GM18517 (cell line): Measurements from ENCODE around the gene SUSD1.
"Not testable (repeated sequence)": the region's sequence is repeated elsewhere in the genome, so short reads cannot be mapped to it uniquely, and the experiment has no call there.

Source experiments
- ATAC-seq: cut with Tn5 transposase; IDR thresholded peaks from one replicate; pipeline ENCODE4 v1.9.1; 2021; ENCODE audit warnings: mild to moderate bottlenecking, moderate library complexity; ENCODE audit not compliant: unreplicated experiment

SUSD1 gene

DNA sequence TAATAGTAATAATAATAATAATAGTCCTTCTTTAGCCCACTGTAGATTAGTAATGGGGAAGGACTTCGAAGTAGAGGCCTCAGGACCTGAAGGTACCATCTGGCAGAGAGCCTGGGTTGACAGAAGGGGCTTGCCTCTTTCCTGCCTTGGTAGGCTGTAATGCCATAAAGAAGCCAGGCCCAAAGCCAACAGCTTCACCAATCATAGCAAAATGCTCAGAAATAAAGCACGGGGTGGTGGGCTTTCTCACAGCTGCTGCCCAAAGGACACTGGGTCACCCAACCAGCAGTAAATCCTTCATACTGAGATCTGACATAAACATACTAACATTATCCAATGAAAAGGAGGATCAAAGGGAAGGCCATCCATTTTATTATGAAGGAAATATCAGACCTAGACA is 70.7 kb downstream of the SUSD1 start:
- ATAC-seq, result no peak

DNA sequence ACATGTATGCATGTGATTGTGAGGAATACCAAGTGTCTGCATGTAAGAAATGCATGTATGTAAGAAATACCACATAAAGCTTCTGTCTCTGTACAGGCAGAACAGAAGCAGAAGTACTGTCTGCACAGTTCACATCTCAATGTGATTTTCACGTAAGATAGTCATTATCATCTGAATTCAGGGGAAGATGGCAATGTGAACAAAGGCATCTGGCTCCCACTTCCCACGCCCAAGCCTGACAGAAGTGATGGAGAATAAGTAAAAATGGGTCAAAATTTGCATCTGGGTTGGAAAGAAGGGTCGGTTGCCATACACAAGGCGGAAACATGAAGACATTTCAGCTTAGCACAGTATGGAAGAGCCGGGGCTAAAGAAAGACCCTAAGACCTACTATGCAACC is 71.7 kb downstream of the SUSD1 start:
- ATAC-seq, result no peak

DNA sequence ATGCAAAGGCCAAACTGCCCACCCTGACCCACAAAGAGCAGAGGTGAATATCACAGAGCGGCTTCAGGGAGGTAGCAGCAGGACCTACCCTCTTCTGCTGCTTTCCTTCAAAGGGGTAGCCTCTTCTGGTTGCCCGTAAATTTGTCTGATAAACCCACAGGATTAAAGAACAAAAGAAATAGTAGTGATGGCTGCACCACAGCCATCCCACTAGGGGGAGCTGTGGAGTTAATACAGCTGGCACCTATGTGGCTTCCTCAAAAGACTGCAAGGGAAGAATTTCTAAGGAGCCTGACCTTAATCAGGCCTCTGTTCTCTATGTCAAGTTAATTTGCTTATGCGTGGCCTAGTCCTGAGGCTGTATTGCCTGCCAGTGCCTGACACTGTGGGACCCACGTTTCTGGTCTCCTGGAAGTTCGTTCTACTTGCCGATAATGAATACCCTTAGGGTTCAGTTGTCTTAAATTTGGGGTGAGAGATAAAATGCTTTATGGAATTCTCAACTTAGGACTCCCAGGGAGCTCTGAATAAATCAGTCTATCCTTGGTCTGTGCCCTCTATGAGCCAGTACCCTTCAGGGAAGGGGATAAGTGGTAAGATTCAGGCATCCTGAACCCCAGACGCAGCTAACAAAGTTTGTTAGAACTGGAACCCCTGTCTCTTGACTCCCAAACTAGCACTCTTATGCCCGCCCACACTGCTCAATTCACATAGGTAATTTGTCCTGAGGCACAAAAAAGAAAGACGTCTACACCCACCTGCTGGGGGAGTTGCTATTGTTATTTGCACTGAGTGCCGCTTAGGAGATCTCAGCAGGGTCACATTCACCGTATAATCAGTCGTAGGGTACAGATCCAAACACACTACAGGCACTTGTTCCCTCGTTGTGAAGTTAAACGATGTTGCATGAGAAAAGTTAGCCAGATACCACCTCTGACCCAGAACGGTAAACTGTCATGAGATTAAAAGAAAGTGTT is 77.1 kb downstream of the SUSD1 start:
- ATAC-seq, result peak; percentile 52

DNA sequence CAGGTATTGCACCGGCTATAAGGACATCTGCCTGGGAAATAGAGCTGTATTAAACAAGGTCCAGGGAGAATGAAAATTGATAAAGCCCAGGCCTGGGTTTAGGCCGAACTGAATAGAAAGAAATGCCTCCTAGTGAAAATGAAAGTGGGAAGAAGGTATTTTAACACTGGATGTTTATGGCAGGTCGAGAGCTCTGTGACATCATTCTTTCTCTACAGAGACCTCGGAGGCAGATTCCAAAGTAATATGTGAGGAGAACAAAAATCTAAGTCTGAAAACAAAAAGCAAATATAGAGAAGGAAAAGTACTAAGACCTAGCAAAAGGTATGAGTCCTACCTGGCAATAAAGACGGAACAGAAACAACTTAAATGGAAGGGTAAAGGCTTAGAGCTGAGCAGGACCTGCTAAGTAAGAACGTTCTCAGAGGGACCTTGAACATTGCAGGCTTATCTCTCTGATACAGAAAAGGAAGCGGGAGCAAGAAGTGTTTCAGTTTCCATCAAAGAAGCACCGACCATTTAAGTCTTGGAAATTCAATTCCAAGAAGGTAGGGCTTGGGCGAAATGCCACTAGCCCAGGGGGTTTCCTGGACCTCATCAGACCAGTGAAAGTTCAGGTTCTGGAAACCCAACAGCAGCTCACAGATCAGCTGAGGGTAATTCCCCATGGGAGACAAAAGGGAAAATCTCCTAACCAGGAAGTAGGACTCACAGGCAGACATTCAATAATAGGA is 80.0 kb downstream of the SUSD1 start:
- ATAC-seq, result no peak

DNA sequence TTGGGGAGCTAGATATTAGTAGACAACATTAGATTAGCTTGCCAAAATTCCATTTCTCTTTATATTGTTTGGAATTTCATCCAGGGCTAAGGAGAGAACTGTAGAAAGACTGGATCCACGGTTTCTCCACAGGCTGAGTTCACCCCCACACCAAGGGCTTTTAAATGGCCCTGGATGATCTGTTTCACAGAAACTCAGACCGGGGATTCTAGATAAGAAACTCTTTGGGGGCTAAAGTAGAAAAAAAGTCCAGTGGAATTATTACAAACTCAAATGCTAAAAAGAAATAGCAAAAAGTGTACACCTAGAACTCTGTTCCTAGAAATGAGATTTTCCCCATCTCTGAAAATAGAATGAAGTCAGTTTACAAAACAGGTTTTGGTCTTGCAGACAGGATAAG is 80.9 kb downstream of the SUSD1 start:
- no peak for ATAC-seq

DNA sequence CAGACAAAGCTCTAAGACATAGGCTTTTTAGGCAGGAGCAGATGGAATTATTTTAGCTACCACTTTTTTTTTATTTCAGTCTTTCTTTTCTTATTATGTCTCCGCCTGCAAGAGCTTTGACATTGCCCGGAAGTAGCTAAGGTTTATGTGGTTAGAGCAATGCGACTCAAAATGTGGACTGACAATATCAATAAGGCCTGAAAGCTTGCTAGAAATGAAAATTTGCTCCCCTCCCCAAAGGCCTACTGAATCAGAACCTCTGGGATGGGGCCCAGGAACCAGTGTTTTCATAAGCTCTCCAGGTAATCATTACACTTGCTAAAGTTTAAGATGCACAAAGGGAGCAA is 81.3 kb downstream of the SUSD1 start:
- no peak for ATAC-seq

DNA sequence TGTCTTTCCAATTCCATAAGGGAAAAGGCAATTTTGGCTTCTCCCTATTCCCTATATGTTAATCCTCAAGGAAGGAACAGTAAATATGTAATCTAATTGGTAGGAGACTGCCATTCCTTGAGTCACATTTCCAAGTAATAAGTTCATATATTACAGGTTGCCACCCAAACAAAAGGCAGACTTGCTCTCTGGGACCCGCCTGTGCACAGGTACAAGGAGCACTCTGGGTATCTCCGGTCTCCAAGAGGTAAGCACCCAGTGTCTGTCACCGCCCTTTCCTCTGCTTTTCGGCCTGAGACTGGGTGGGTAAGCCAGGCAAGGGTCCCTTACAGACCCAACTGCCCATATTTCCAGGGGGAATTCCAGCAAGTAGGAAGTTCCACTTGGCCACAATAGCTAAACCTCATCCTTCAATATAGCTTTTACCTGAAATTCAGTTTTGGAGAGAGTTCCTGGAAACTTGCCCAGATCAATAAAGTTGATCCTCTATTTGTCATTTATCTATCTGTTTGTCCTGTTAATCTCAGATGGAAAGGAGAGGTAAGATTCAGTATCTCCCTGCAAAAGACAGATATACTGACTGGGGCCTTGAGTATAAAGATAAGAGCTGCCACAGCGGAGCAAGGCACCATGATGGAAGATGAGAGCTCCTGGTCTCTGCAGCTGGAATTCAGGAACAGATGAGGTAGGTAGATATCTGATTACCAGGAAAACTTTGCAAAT is 81.8 kb downstream of the SUSD1 start:
- ATAC-seq, result no peak

DNA sequence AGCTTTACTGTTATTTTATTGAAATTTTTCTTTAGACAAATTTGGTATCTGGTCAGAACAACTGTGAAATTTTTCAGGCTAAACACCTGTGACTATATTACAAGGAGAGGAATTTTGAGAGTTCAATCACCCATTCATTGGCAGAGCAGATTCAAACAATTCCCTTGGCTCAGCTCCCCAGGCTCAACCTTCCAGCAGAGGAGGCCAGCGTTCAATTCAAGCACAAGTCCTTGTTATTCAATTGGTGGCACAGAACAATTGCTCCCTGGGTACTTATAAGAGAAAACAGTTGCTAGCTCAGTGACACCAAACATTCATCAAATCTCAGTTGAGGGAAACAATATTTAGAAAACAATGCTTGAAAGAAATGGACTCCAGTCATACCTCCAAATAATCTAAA is 83.3 kb downstream of the SUSD1 start:
- ATAC-seq, result no peak

DNA sequence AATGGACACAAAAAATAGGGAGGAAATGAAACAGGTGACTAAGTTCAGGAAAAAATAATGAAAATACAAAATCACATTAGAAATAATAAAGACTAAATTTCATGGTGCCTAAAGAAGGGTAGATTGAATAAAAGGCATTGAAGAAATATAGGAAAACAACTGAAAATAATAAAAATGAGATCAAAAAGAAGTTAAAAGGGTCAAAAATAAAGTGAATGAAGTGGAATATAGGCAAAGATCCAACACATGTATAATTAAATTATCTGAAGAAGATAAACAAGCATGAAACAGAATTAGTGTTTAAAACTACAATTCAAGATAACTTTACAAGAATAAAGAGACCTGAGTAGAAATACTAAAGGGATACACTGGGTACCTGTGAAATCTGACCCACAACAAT is 87.6 kb downstream of the SUSD1 start:
- ATAC-seq, result no peak

DNA sequence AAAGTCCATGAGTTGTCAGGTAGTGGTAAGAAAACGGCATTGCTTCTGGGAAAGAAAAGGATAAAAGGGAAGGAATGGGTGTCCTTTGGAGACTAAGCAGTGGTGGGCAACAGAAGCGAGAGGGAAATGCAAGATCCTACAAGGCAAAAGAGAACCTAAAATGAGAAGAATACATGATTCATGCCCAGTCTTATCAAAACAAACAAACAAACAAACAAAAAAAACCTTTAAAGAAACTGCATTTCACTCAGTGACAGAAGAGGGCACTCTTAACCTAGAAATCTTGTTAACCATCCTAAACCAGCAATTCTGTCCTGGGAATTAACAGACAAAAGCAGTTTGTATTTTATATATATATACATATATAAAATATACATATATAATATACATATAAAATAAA is 88.5 kb downstream of the SUSD1 start:
- no peak for ATAC-seq

DNA sequence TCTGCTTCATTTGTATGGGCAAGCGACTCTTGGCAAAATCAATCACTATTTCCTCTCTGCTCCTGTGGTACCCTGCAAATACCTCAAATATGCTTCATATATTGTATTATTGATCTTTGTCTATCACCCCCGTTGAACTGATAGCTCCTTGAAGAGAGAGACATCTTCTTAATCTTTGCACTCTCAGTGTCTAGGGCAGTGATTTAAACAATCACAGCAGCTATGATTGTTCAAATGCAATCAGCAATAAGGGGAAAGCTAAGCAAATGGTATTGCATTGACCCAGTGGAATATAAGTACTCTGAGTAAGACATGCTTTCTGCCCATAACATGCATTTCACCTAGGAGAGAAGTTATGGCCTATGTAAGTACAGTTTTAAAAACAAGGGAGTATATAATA is 90.2 kb downstream of the SUSD1 start:
- no peak for ATAC-seq

DNA sequence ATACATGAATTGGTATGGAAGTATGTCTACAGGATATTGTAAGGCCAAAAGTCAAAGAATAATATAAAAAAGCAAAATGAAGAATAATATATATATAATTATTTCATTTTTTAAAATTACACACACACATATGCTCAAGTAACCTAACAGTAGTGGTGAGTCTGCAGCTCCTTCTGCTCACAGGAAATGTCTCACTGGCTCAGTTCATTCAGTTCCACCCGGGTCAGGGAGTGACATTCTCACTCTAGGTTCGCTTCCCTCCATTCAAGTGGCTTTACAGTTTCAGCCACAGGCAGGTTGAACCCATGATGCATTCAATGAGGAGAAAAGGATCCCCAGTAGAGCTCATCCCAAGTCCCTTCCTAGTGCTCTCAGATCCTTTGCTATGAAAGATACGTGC is 90.8 kb downstream of the SUSD1 start:
- no peak for ATAC-seq

DNA sequence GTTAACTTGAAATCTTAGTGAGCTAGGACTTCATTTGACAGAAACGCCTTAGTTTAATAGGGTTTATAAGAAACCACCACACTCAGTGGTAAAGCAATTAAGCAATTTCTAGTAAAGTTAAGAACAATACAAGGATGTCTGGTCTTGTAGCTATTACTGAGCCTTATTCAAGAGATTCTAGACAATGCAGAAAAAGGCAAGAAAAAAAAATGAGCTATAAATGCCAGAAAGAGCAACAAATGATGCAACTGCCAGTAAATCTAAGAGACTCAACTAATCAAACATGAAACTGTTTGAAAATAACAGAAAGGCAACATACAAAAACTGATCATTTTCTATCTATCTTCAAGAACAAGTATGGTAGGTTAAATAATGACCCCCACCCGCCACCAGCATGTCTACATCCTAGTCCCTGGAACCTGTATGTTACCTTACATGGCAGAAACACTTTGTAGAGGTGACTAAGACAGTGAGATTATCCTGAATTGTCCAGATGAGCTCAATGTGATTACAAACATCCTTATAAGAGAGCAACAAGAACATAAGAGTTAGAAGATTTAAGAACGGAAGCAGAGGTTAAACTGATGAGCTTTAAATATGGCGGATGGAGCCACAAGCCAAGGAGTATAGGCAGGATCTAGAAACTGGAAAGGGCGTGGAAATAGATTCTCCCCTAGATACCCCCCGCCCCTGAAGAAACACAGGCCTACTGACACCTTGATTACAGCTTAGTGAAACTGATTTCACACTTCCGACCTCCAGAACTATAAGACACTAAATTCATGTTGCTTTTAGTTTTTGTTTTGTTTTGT is 93.0 kb downstream of the SUSD1 start:
- no peak for ATAC-seq

DNA sequence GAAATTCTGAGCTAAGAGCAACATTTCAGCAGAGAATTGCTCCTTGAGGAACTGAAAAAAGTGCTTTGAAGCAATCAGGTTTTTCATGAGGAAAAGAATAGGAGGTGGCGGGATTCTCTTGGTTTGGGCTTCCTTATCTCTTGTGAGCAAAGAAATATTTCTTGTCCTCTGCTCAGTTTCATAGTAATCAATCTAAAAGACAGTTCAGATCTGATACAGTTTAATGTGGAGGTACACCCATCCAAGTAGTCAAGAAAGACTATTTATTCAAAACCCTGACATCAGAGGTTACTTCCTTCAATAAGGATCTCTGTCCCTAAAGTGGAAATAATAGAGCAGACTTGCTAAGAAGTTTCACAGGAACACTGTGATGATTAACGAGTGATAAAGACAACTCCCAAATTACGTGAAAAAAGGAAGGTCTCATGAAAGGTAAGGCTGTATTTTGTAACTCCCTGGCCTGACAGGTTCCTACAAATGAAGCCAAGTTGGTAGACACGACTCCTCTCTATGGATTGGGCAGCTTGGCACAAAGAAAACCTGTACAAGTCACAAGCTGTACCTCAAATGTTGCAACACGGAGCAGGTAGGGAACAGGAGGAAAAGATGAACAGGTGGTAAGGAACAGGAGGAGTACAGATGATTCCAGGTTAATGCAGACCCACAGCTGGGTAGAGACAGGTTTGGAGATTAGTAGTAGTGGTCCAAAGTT is 94.1 kb downstream of the SUSD1 start:
- no peak for ATAC-seq

DNA sequence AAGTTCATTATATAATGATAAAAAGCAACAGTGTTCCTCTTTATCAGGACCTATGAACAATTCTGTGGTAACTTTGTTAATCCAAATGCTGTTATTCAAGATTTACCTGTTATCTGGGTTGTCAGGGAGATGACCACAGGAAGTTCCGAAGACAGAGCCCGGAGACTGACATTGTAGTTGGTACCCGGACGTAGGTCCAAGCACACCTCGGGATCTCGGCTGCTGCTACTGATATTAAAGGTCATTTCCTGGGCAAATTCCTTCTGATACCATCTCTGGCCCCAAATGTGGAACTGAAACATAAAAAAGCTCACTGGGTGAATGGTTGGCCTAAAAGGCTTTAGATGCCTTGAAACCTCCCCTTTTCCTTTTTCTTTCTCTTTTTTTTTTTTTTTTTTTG is 96.7 kb downstream of the SUSD1 start:
- peak; percentile 64 for ATAC-seq

DNA sequence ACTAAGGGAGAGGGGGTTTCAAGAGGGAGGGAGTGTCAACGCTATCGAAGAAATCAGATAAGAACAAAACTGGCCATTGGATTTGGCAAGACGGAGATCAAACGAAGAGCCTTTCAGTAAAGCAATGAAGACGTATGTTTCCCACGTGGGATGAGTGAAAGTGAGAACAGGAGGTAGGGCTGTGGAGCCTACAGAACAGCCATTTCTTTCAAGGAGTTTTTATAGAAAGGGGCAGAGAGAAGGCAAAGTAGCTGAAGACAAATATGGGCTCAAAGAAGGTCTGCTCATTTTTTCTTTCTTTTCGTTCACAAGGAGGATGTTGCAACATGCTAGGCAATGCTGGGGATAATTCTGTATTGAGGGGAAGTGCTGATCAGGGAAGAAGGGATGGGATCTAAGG is 98.3 kb downstream of the SUSD1 start:
- no peak for ATAC-seq

DNA sequence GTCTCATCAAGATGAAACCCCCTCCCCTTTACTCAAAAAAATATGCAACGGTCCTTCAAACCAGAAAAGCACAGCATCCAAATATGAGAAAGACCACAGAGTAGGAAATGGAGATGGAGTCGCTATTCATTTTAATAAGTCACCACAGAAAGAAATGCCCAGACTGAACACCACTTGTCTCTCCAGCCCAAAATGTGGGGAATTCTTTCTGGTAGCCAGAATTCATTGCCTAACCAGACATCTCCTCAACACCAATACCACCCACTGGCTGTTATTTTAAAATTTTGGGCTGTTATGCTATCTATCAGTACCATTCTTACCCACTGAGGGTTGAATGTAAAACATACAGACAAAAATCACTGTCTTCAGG is 100.1 kb downstream of the SUSD1 start:
- ATAC-seq, result no peak

DNA sequence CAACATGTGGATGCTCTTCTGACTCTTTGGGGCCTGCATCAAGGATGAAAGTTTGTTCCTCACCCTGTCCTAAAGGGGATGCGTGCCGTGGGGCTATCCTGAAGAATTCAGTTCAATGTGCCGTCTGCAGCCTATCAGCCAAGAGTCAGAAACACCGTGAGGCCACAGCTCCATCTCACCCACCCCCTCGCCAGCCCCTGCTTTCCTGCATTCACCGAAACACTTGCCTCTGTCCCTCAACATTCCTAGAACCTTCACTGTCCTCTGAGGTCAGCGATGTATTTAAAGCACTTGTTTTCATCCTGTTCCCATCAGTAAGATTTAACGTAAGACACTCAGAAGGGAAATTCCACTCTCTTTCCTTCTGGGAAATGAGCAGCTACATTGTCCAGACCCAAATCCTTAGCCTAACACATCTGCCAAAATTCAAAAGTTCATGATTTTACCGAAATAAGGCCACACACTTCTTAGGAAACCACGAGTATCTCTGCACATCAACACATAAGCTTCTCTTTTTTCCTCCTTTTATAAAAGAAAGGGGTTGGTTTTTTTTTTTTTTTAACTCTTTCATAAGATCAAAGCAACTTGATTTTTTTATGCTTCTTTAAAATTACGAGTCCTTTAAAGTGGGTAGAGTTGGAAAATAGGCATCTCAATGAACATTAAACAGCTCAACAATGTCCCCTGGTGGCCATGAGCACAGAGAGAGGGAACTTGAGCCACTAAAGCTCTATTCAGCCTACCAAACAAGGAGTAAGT is 100.7 kb downstream of the SUSD1 start:
- ATAC-seq, result no peak

DNA sequence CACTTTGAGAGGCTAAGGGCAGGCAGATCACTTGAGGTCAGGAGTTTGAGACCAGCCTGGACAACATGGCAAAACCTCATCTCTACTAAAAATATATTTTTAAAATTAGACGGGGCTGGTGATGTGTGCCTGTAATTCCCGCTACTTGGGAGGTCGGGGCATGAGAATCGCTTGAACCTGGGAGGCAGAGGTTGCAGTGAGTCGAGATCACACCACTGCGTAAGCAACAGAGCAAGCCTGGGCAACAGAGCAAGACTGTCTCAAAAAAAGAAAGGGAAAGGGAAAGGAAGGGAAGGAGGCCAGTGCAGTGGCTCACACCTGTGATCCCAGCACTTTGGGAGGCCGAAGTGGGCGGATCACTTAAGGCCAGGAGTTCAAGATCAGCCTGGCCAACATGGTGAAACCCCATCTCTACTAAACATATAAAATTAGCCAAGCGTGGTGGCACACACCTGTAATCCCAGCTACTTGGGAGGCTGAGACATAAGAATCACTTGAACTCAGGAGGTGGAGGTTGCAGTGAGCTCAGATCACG is 101.4 kb downstream of the SUSD1 start:
- ATAC-seq, result not testable (repeated sequence)
